ENCODE data around the gene TARBP1. TPM values are rescaled to one million over a fixed set of nuclear protein-coding genes. Genes with fewer than 3 reads are reported as not detected.

Gene TARBP1
- total RNA-seq, 6 experiments from 2014 or later: 8.1 to 12.8 (median 11.0) TPM

DNA sequence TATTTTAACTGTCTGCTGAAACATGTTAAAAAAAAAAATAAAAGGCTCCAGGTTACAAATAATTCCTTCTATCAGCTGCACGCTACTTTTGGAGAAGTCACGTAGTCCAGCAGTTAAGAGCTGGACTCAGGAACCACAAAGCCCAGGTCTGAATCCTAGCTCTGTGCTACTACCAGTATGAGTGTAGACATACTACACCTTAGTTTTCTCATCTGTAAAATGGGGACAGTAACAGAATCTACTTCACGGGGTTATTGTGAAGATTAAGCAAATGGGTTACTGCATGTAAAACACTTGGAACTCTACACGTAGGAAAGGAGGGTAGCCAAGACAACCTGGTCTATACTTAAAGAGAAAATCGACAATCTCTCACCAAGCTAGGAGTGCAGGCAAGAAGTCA is 48.3 kb downstream of the TARBP1 start:
- Mint-ChIP-seq H3K36me3 (ENCODE audit: low read depth) (peaks cover 16% of the 10 kb centered on the region), H3K4me1 (ENCODE audit: low read depth) (peaks cover 10% of the 10 kb centered on the region), H3K27me3 (ENCODE audit: insufficient read depth) (no peaks in the 10 kb centered on the region; the same call in 1 of the 2 replicates), H3K9me3 (no peaks in the 10 kb centered on the region), H3K27ac (no peak overlapping the region), H3K4me3 (no peak overlapping the region)
- no peak for DNase-seq
- TF ChIP-seq, protein P1, sequence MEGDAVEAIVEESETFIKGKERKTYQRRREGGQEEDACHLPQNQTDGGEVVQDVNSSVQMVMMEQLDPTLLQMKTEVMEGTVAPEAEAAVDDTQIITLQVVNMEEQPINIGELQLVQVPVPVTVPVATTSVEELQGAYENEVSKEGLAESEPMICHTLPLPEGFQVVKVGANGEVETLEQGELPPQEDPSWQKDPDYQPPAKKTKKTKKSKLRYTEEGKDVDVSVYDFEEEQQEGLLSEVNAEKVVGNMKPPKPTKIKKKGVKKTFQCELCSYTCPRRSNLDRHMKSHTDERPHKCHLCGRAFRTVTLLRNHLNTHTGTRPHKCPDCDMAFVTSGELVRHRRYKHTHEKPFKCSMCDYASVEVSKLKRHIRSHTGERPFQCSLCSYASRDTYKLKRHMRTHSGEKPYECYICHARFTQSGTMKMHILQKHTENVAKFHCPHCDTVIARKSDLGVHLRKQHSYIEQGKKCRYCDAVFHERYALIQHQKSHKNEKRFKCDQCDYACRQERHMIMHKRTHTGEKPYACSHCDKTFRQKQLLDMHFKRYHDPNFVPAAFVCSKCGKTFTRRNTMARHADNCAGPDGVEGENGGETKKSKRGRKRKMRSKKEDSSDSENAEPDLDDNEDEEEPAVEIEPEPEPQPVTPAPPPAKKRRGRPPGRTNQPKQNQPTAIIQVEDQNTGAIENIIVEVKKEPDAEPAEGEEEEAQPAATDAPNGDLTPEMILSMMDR (IDR thresholded peaks at IDR 0.05): no peak

DNA sequence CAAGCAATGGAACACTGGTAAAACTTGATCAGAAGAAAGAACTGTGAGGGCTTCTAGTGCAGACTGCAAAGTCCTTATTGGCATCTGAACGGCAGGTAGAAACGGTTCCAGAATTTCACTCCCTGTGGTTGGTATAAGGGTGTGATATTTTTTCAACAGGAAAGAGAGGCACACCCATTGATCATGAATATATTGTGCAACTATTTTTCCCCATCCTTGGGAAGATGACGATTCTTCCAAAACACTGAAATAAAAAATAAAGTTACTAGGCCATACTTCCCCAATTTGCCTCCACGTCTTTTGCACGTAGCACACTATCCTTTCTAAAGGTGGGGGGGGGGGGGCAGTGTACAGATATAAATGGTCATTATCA is 49.6 kb downstream of the TARBP1 start:
- Mint-ChIP-seq H3K27ac (no peak overlapping the region), H3K36me3 (ENCODE audit: low read depth) (peaks cover 16% of the 10 kb centered on the region), H3K4me1 (ENCODE audit: low read depth) (peaks cover 10% of the 10 kb centered on the region), H3K9me3 (no peaks in the 10 kb centered on the region), H3K4me3 (no peak overlapping the region), H3K27me3 (ENCODE audit: insufficient read depth) (no peaks in the 10 kb centered on the region; the same call in 1 of the 2 replicates)
- no peak for DNase-seq
- TF ChIP-seq, protein P1 (IDR thresholded peaks at IDR 0.05): no peak

DNA sequence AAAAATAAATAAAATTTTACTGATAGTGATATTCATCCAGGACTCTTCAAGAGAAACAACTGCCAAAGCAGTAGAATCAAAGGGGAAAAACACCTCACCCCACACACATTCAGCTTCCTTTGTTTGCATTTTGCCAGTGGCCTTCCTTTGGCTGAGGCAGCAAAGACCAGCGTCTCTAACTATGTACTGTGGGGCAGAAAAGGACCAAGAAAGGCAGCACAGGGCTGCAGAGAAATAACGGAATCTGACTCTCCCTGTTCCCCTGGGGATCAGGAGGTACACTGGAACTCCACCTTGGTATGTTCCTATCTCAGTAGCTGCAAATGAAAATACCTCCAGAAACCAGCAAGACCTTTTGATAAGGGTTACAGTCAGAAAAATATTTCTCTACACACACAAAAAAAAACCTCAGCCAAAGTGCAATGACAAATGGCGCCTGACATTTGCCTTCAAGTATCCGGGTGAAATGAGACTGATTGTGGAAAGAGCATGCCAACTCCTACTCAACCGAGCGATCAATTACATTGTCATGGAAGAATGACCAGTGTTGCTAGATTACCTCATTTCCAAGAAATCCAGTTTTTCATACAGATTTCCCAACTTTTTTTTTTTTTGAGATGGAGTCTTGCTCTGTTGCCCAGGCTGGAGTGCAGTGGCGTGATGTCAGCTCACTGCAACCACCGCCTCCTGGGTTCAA is 50.9 kb downstream of the TARBP1 start:
- Mint-ChIP-seq H3K27ac (no peak overlapping the region), H3K9me3 (no peaks in the 10 kb centered on the region), H3K36me3 (ENCODE audit: low read depth) (peaks cover 16% of the 10 kb centered on the region), H3K27me3 (ENCODE audit: insufficient read depth) (no peaks in the 10 kb centered on the region; the same call in 1 of the 2 replicates), H3K4me1 (ENCODE audit: low read depth) (no peaks in the 10 kb centered on the region), H3K4me3 (no peak overlapping the region)
- no peak for DNase-seq
- TF ChIP-seq, protein P1 (IDR thresholded peaks at IDR 0.05): no peak

DNA sequence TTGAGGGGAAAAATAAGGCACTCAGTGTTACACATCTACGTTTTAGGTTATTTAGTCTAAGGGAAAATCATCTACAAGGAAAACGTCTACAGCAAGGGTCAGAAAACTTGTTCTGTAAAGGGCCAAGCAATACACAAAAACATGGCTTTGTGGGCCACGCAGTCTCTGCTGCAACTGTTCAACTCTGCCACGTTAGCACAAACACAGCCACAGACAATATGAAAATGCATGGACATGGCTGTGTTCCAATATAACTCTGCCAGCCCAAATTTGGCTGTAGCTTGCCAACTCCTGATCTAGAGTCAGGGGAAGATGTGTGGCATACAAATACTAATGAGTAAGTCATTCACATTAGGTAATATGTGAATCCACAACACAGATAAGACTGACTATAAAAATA is 65.0 kb downstream of the TARBP1 start:
- H3K27me3 Mint-ChIP-seq (ENCODE audit: insufficient read depth): no peaks in the 10 kb centered on the region
- 0 out of 2 replicates have a peak, but pooled peaks cover 5% of the 10 kb centered on the region for H3K36me3 Mint-ChIP-seq (ENCODE audit: low read depth)
- TF ChIP-seq, protein P1 (IDR thresholded peaks at IDR 0.05): no peak

DNA sequence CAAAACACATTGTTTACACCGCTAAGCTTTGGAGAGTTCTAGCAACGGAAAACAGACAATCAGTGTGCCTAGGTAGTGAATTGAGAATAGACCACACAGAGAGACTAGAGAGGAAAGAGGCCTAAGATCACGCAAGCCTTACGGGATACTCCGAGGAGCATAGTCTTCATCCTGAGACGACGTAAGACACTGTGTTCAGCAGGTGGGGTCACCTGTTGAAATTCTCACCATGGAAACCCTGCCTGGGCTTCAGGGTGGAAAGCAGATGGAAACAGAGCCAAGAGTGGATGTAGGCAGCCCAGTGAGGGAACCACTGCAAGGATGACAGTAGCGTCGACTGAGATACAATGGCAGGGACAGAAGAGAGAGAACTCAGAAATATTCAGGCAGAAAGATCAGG is 65.5 kb downstream of the TARBP1 start:
- TF ChIP-seq, protein P1 (IDR thresholded peaks at IDR 0.05): no peak
- Mint-ChIP-seq H3K27me3 (ENCODE audit: insufficient read depth) (no peaks in the 10 kb centered on the region), H3K27ac (no peak overlapping the region), H3K36me3 (ENCODE audit: low read depth) (0 out of 2 replicates have a peak, but pooled peaks cover 5% of the 10 kb centered on the region), H3K4me3 (no peak overlapping the region), H3K9me3 (no peaks in the 10 kb centered on the region), H3K4me1 (ENCODE audit: low read depth) (no peaks in the 10 kb centered on the region)
- no peak for DNase-seq

More for the DNA sequence above, 65.0 kb downstream of the TARBP1 start:
- Mint-ChIP-seq H3K27ac (no peak overlapping the region), H3K4me1 (ENCODE audit: low read depth) (no peaks in the 10 kb centered on the region), H3K4me3 (no peak overlapping the region), H3K9me3 (no peaks in the 10 kb centered on the region)
- no peak for DNase-seq
